Upper lobe of right lung (tissue), 1 donor: ENCODE measurements around the gene XPR1. TPM values are rescaled to one million over a fixed set of nuclear protein-coding genes. Genes with fewer than 3 reads are reported as not detected.
"Not testable (repeated sequence)": the region's sequence is repeated elsewhere in the genome, so short reads cannot be mapped to it uniquely, and the experiment has no call there.

ENCODE experiments used
- ATAC-seq: fragments of 200-7000 bp; cut with Tn5 transposase; one replicate; pipeline ENCODE4 v1.9.1; 2020; ENCODE audit warnings: mild to moderate bottlenecking, moderate library complexity
- DNase-seq: peaks from one replicate; pipeline ENCODE4 v3.0.0-alpha.2; 2020
- H3K27ac ChIP-seq: fragments of 200-600 bp; one replicate; pipeline ENCODE4 v1.8.0; 2022
- H3K27me3 ChIP-seq: fragments of 200-600 bp; one replicate; pipeline ENCODE4 v1.8.0; 2022; ENCODE audit warnings: mild to moderate bottlenecking
- H3K36me3 ChIP-seq: fragments of 200-600 bp; one replicate; pipeline ENCODE4 v1.8.0; 2022
- H3K4me1 ChIP-seq: fragments of 200-600 bp; one replicate; pipeline ENCODE4 v1.8.0; 2022
- H3K4me3 ChIP-seq: fragments of 200-600 bp; one replicate; pipeline ENCODE4 v1.8.0; 2022; ENCODE audit warnings: mild to moderate bottlenecking
- H3K9me3 ChIP-seq: fragments of 200-600 bp; one replicate; pipeline ENCODE4 v1.8.0; 2022
- intact Hi-C: fragments of 100-400 bp; cut with DNase I; formaldehyde crosslinking; loops from one replicate; pipeline ENCODE4 v1.11.0; 2022
- total RNA-seq: library from RNA; stranded (reverse); fragmentation: NEBNext Ultra II Directional; extraction: Animal tissue kit (Norgen Biotek cat#: 25700); gene quantifications from one replicate; pipeline ENCODE4 v1.2.1, GENCODE V29; 2021
- TF ChIP-seq, protein P1 (sequence below): fragments of 200-600 bp; IDR thresholded peaks from one replicate; pipeline ENCODE4 v1.8.0; 2022; ENCODE audit warnings: antibody characterized with exemption
- donor health status: DM: no; HTN: yes; CAD: no; lungs with severe emphysema.

Gene XPR1
- total RNA-seq, 1 donor from 2014 or later = 23.5 TPM

- Histone ChIP-seq H3K27ac (no peak overlapping the region), H3K4me1 (no peaks in the 10 kb centered on the region), H3K27me3 (no peaks in the 10 kb centered on the region), H3K36me3 (no peaks in the 10 kb centered on the region), H3K9me3 (no peaks in the 10 kb centered on the region), H3K4me3 (no peak overlapping the region)
- intact Hi-C loops = no loop called here
- TF ChIP-seq, protein P1, sequence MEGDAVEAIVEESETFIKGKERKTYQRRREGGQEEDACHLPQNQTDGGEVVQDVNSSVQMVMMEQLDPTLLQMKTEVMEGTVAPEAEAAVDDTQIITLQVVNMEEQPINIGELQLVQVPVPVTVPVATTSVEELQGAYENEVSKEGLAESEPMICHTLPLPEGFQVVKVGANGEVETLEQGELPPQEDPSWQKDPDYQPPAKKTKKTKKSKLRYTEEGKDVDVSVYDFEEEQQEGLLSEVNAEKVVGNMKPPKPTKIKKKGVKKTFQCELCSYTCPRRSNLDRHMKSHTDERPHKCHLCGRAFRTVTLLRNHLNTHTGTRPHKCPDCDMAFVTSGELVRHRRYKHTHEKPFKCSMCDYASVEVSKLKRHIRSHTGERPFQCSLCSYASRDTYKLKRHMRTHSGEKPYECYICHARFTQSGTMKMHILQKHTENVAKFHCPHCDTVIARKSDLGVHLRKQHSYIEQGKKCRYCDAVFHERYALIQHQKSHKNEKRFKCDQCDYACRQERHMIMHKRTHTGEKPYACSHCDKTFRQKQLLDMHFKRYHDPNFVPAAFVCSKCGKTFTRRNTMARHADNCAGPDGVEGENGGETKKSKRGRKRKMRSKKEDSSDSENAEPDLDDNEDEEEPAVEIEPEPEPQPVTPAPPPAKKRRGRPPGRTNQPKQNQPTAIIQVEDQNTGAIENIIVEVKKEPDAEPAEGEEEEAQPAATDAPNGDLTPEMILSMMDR = no peak
- ATAC-seq = no peak
- no peak for DNase-seq
Observed at GRCh38 chr1:180785291-180785690, 153.5 kb downstream of the XPR1 start.

GRCh38 chr1:180785887-180786286 lies 154.1 kb downstream of the XPR1 start:
- no peak overlapping the region for H3K4me3 ChIP-seq
- no peaks in the 10 kb centered on the region for H3K9me3 ChIP-seq
- H3K27me3 ChIP-seq = no peaks in the 10 kb centered on the region
- H3K27ac ChIP-seq = no peak overlapping the region
- no peaks in the 10 kb centered on the region for H3K36me3 ChIP-seq
- TF ChIP-seq, protein P1 = no peak
- intact Hi-C loops = no loop called here
- ATAC-seq (no peak), DNase-seq (no peak)
- H3K4me1 ChIP-seq = no peaks in the 10 kb centered on the region

DNA sequence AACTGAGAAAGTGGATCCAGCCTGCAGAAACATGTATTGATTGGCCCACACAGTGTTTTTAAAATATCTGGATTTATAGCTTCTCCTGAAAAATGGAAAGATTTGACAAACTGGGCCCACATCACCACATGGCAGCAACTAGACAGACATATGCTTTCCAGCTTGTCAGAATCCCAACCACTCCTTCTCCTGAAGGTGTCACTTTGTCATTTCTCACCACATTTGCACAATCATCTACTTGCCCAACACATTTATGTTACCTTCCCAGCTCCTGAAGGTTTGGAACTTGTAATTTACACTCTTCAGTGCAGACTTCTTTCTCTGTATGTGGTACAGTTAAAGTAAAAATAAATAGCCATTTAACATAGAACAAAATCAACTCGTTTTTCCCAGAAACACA lies 154.8 kb downstream of the XPR1 start:
- DNase-seq = no peak
- Histone ChIP-seq H3K4me1 (no peaks in the 10 kb centered on the region), H3K27ac (no peak overlapping the region), H3K36me3 (no peaks in the 10 kb centered on the region), H3K9me3 (no peaks in the 10 kb centered on the region), H3K27me3 (no peaks in the 10 kb centered on the region), H3K4me3 (no peak overlapping the region)
- ATAC-seq = no peak
- intact Hi-C loops = no loop called here
- TF ChIP-seq, protein P1 = no peak

DNA sequence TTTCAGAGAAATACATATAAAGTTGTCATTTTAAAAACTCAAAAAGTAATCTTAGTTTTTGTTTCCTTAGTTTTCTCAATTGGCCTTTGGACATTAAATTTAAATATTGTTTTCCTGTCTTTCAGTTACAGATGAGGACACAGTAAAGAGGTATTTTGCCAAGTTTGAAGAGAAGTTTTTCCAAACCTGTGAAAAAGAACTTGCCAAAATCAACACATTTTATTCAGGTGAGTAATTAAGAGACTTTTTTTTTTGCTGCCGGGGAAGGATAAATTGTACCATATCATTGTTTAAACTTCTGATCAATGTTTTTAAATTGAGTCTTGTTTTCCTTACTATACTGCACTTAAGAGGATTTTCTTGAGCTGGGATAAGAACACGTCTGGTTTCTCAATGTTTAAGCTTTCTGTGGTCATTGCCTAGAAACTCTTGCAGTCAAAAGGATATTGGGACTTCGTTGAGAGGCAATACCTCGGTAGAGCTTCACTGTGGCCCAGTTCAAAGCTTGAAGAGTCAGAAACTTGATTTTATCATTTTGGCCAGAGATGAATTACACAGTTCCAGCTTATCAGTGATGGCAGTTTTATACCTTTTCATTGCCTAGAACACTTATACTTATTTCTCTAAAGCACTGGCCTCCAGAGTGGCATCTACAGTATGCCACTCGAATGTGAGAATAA lies 155.9 kb downstream of the XPR1 start:
- Histone ChIP-seq H3K9me3 (no peaks in the 10 kb centered on the region), H3K4me3 (no peak overlapping the region), H3K4me1 (peaks cover 4% of the 10 kb centered on the region), H3K27ac (no peak overlapping the region), H3K27me3 (no peaks in the 10 kb centered on the region), H3K36me3 (no peaks in the 10 kb centered on the region)
- TF ChIP-seq, protein P1 = no peak
- no peak for ATAC-seq
- DNase-seq = no peak
- intact Hi-C loops = no loop called here

DNA sequence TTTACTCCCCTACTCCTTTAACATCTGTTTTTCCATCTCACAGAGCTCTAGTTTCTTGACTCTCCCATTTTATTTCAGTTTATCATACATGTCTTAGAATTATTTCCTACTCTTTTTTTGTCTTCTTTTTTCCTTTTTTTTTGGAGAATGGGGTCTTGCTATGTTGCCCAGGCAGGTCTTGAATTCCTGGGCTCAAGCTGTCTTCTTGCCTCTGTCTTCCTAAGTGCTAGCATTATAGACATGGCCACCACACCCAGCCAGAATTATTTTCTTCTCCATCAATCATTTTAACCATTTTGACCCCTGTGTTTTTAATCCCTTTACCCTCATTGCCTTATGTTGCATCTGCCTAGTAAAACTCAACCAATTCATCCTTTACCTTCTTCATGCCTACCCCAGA lies 157.6 kb downstream of the XPR1 start:
- TF ChIP-seq, protein P1 = no peak

GRCh38 chr1:180791152-180791551 lies 159.3 kb downstream of the XPR1 start:
- DNase-seq, intact Hi-C loops, H3K36me3 ChIP-seq, H3K27me3 ChIP-seq, H3K4me3 ChIP-seq, H3K4me1 ChIP-seq, H3K9me3 ChIP-seq, ATAC-seq, H3K27ac ChIP-seq: not testable (repeated sequence)

More for the DNA sequence above, 157.6 kb downstream of the XPR1 start:
- Histone ChIP-seq H3K4me3 (no peak overlapping the region), H3K9me3 (no peaks in the 10 kb centered on the region), H3K27ac (no peak overlapping the region), H3K36me3 (no peaks in the 10 kb centered on the region), H3K4me1 (peaks cover 7% of the 10 kb centered on the region), H3K27me3 (no peaks in the 10 kb centered on the region)
- DNase-seq (no peak), ATAC-seq (no peak)
- intact Hi-C loops = no loop called here
